Spinal cord (tissue), 10 donors: Measurements from ENCODE around the gene LRRC43. TPM values are rescaled to one million over a fixed set of nuclear protein-coding genes. Genes with fewer than 3 reads are reported as not detected.

Experiments used
- DNase-seq, 6 donors: peaks; one replicate each; pipeline versions ENCODE4 v3.0.0 to v3.0.0-alpha.2; 2013 to 2015; ENCODE audit warnings: low spot score in 6 of 6, low read depth in 4 of 6
- H3K27ac ChIP-seq: one replicate; pipeline ENCODE4 v1.5.1; 2013; ENCODE audit warnings: low read depth, low read length, control low read depth
- H3K27me3 ChIP-seq: one replicate; pipeline ENCODE4 v1.6.1; 2013; ENCODE audit warnings: low read length; ENCODE audit not compliant: control insufficient read depth, insufficient read depth
- H3K36me3 ChIP-seq: one replicate; pipeline ENCODE4 v1.6.1; 2013; ENCODE audit warnings: low read length; ENCODE audit not compliant: control insufficient read depth, insufficient read depth
- H3K4me1 ChIP-seq: one replicate; pipeline ENCODE4 v1.6.1; 2013; ENCODE audit warnings: low read length; ENCODE audit not compliant: control insufficient read depth, insufficient read depth
- H3K4me3 ChIP-seq: one replicate; pipeline ENCODE4 v1.5.1; 2013; ENCODE audit warnings: low read depth, low read length, control low read depth
- H3K9me3 ChIP-seq: one replicate; pipeline ENCODE4 v1.6.1; 2013; ENCODE audit warnings: low read length; ENCODE audit not compliant: control insufficient read depth, insufficient read depth
- WGBS: methylation state at CpG from one replicate; pipeline ENCODE4 v1.1.5; 2013; ENCODE audit warnings: missing lambda C conversion rate; ENCODE audit not compliant: insufficient coverage; 5-methylcytosine and 5-hydroxymethylcytosine counted together
- long read RNA-seq, 4 donors: transcript quantifications; one replicate each; lab custom pipeline, GENCODE V29; 2026
- polyA plus RNA-seq, 2 donors: library from polyadenylated mRNA; unstranded; fragments of 120-200 nt; gene quantifications; one replicate each; pipeline ENCODE4 v1.2.1, GENCODE V29; 2013; ENCODE audit not compliant: insufficient read length in 2 of 2
- total RNA-seq, 2 donors: library from RNA; depleted of rRNA in 1 of 2; stranded (reverse); fragments of 120-200 nt in 1 of 2; fragments of >200 nt in 1 of 2; gene quantifications; one replicate each; pipeline versions ENCODE4 v1.2.3 to v1.2.4, GENCODE V29; 2013 to 2014
- donor health status: healthy.

The LRRC43 gene
- total RNA-seq = 1 to 10 TPM; 4.6 to 8.9 TPM
- 1 to 10 TPM; 7.1 to 8.4 TPM for polyA plus RNA-seq
- long read RNA-seq, donor 1 = 0 reads
- long read RNA-seq, donor 2 = 0 reads
- long read RNA-seq, donor 3 = 0 reads
- long read RNA-seq, donor 4 = 0 reads

- H3K36me3 ChIP-seq = peaks cover 6% of the 10 kb centered on the region
- no peak within 1 kb of the TSS for H3K27ac ChIP-seq
- H3K9me3 ChIP-seq = no peaks in the 10 kb centered on the region
- 1% methylated on average over 61 of the region's 63 CpGs for WGBS
- peak in 2 of 6 donors; percentile 63 to 72 for DNase-seq
- H3K27me3 ChIP-seq = peaks cover 3% of the 10 kb centered on the region
- H3K4me3 ChIP-seq = peak within 1 kb of the TSS; percentile 43
- peaks cover 5% of the 10 kb centered on the region for H3K4me1 ChIP-seq
These were observed at the start of gene LRRC43 for GRCh38 chr12:122182887-122183587. Gene LRRC43, plus strand, starts transcription at chr12:122183123. Its CDS starts 22 bp downstream, at chr12:122183145.

- WGBS = 79% methylated on average over 28 of the region's 28 CpGs
- no peak for DNase-seq
- Histone ChIP-seq H3K9me3 (no peaks in the 10 kb centered on the region), H3K27me3 (no peaks in the 10 kb centered on the region), H3K4me3 (no peak overlapping the region), H3K36me3 (peaks cover 72% of the 10 kb centered on the region), H3K4me1 (peaks cover 3% of the 10 kb centered on the region), H3K27ac (no peak overlapping the region)
These were observed 49.6 kb upstream of the LRRC43 start for GRCh38 chr12:122133192-122133950.

GRCh38 chr12:122135437-122136031, 47.4 kb upstream of the LRRC43 start:
- 96% methylated on average over 18 of the region's 18 CpGs for WGBS
- no peaks in the 10 kb centered on the region for H3K9me3 ChIP-seq
- no peak for DNase-seq
- peaks cover 68% of the 10 kb centered on the region for H3K36me3 ChIP-seq
- H3K27me3 ChIP-seq = no peaks in the 10 kb centered on the region
- no peak overlapping the region for H3K27ac ChIP-seq
- peaks cover 9% of the 10 kb centered on the region for H3K4me1 ChIP-seq
- H3K4me3 ChIP-seq = no peak overlapping the region

GRCh38 chr12:122137229-122137628, 45.7 kb upstream of the LRRC43 start:
- no peaks in the 10 kb centered on the region for H3K9me3 ChIP-seq
- H3K4me3 ChIP-seq = no peak overlapping the region
- no peak overlapping the region for H3K27ac ChIP-seq
- WGBS = 57% methylated on average over 5 of the region's 10 CpGs
- peaks cover 9% of the 10 kb centered on the region for H3K4me1 ChIP-seq
- DNase-seq = no peak
- H3K36me3 ChIP-seq = peaks cover 76% of the 10 kb centered on the region
- no peaks in the 10 kb centered on the region for H3K27me3 ChIP-seq

GRCh38 chr12:122137681-122138080, 45.2 kb upstream of the LRRC43 start:
- Histone ChIP-seq H3K27me3 (no peaks in the 10 kb centered on the region), H3K27ac (no peak overlapping the region), H3K9me3 (no peaks in the 10 kb centered on the region), H3K4me3 (no peak overlapping the region), H3K36me3 (peaks cover 78% of the 10 kb centered on the region), H3K4me1 (peaks cover 9% of the 10 kb centered on the region)
- no peak for DNase-seq
- WGBS = 56% methylated on average over 11 of the region's 11 CpGs

GRCh38 chr12:122138181-122138580, 44.7 kb upstream of the LRRC43 start:
- Histone ChIP-seq H3K27me3 (no peaks in the 10 kb centered on the region), H3K36me3 (peaks cover 79% of the 10 kb centered on the region), H3K4me1 (peaks cover 9% of the 10 kb centered on the region), H3K4me3 (no peak overlapping the region), H3K27ac (no peak overlapping the region), H3K9me3 (no peaks in the 10 kb centered on the region)
- DNase-seq = no peak
- WGBS = 93% methylated on average over 11 of the region's 11 CpGs

GRCh38 chr12:122138616-122139015, 44.3 kb upstream of the LRRC43 start:
- no peaks in the 10 kb centered on the region for H3K27me3 ChIP-seq
- 82% methylated on average over 11 of the region's 11 CpGs for WGBS
- H3K36me3 ChIP-seq = peaks cover 79% of the 10 kb centered on the region
- no peak overlapping the region for H3K4me3 ChIP-seq
- H3K9me3 ChIP-seq = no peaks in the 10 kb centered on the region
- H3K27ac ChIP-seq = no peak overlapping the region
- DNase-seq = no peak
- H3K4me1 ChIP-seq = peaks cover 9% of the 10 kb centered on the region

GRCh38 chr12:122139266-122139665, 43.7 kb upstream of the LRRC43 start:
- Histone ChIP-seq H3K4me1 (peaks cover 9% of the 10 kb centered on the region), H3K4me3 (no peak overlapping the region), H3K9me3 (no peaks in the 10 kb centered on the region), H3K36me3 (peaks cover 80% of the 10 kb centered on the region), H3K27ac (no peak overlapping the region), H3K27me3 (no peaks in the 10 kb centered on the region)
- WGBS = 87% methylated on average over 10 of the region's 15 CpGs
- DNase-seq = no peak

GRCh38 chr12:122139941-122140340, 43.0 kb upstream of the LRRC43 start:
- no peak for DNase-seq
- Histone ChIP-seq H3K4me3 (no peak overlapping the region), H3K27ac (no peak overlapping the region), H3K4me1 (peaks cover 9% of the 10 kb centered on the region), H3K36me3 (peaks cover 82% of the 10 kb centered on the region), H3K9me3 (no peaks in the 10 kb centered on the region), H3K27me3 (no peaks in the 10 kb centered on the region)
- 89% methylated on average over 7 of the region's 8 CpGs for WGBS
